HG03571 (cell line): ENCODE measurements around the gene C17orf67.

ENCODE experiments used
- ATAC-seq: cut with Tn5 transposase; IDR thresholded peaks from one replicate; pipeline ENCODE4 v1.9.1; 2021; ENCODE audit not compliant: unreplicated experiment

C17orf67 gene

GRCh38 chr17:56833809-56834379 lies at the start of gene C17orf67, which contains the start of gene DGKE:
Gene C17orf67 (minus strand): TSS chr17:56833920. CDS start chr17:56815810, 18,110 bp downstream.
Gene DGKE (plus strand): TSS chr17:56834151. CDS start chr17:56834796, 645 bp downstream.
- ATAC-seq, result peak; percentile 63

DNA sequence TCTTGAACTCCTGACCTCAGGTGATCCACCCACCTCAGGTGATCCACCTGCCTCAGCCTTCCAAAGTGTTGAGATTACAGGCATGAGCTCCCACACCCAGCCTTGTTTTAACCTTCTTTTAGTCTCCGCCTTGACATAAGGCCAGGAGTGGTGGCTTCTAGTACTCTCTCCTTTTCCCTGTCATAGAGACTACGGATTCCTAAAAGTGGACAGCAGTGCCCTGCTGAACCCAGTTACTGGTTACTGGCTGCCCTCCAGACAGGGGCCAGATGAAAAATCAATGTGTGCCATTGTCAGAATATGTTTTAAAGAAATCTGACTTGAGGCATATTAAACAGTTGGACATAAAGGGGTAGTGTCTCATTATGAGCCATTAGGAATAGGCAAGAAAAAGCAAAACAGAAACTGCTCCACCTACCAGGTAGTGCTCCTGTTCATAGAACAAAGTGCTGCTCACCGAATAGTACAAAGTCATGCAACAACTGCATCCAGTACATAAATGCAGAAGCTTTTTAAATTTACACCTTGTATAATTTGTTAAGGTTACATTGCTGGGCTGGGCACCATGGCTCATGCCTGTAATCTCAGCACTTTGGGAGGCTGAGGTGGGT lies 48.1 kb upstream of the C17orf67 start:
- no peak for ATAC-seq

GRCh38 chr17:56880571-56880970 lies 46.9 kb upstream of the C17orf67 start:
- no peak for ATAC-seq

GRCh38 chr17:56880133-56880532 lies 46.4 kb upstream of the C17orf67 start:
- ATAC-seq, result no peak

GRCh38 chr17:56879280-56879679 lies 45.6 kb upstream of the C17orf67 start:
- no peak for ATAC-seq

DNA sequence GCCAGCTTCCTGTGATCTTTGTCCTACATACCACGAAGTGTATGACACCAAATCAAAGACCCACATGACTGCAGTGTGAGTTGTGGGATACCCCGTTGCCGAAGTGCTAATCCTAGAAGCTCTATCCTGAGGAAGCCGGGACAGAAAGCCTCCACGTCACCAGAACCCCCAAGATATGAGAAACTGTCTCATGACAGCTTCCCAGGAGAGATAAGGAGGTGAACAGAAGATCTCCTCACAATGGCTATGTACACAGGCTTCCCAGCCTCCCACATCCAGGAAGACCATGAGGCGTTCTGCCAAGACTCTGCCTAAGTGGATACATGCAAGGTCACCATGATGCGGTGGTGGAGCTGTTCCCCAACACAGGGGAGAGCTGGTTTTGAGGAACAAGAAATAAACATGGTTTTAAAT lies 43.1 kb upstream of the C17orf67 start:
- ATAC-seq, result no peak

DNA sequence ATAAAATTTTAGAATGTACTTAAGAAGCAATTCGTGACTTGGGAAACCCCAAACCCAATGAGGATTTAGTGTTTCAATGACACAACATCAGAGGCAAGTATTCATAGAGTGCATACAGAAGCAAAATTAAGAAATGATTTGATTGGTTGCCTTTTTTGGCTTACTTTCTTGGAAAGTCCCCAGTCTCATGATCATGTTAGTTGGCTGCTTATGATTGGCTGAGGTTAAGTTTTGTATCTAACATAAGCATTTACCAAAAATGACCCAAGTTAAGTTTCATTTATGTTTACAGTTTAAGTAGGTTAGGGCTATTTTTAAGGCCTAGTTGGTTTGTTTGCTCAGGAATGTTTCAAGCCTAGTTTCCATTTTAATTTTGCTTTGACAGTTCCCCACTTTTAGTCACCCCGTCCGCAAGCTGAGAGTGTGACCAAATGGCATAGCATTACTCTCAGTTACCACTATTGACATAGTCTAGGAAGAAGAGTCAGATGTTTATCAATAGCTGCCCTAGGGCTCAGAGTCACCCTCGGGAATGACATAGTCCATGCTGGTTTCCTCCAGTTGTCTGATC lies 36.4 kb upstream of the C17orf67 start:
- ATAC-seq, result no peak

GRCh38 chr17:56868716-56869115 lies 35.0 kb upstream of the C17orf67 start:
- ATAC-seq, result no peak

DNA sequence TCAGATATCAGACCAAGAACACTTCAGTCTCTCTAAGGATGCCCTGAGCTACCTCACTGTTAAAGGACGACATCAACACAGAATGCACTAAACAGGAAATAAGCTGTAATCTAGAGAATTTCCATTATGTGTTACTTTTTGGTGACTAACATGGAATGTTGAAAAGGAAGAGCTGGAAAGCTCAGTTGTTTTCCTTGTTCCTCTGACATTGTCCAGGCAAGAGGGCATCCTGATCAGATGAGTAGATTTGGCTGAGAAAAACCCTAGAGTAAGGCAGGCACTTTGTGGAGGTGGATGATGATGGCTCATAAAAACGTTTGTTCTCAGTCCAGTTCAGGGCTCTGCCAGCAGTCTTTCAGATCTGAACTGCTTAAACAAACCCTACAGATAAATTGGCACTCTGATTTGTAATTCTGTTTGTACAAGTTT lies 34.2 kb upstream of the C17orf67 start:
- ATAC-seq, result no peak

DNA sequence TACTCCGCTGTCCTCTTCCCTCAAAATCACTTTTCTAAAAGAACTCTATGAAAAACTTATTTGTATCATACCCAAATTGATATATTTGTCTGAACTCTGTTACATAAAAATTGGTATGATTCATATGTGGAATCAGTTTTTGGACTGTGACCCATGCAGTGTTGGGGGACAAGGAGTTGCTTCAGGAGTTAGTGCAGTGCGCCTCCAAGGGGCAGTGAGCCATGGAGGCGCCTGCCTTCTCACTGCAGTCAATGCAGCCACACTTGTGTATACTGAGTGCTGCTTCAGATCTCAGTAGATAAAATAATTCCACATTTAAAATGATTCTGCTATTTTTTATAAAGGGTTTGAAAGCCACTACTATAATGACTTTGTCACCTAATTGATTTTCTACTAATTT lies 32.8 kb upstream of the C17orf67 start:
- ATAC-seq, result no peak

- no peak for ATAC-seq
These were observed 32.4 kb upstream of the C17orf67 start for GRCh38 chr17:56866076-56866475.

DNA sequence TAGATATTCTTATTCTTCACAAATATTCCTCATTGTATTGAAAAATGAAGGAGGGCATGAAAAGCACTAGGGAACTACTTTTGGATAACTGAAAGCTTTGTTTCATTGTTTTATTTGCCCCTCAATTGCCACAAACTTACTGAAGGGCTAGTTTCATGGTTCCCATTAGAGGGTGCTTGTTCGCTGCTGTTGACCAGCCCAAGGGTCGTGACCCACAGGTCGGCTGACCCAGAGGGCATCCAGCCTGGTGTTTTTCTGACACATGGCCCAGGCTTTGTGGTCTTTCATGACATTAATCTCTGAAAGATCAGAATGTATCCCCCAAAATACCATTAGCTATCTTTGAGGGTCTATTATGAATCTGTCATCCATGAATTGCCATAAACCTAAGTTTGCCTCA lies 30.3 kb upstream of the C17orf67 start:
- no peak for ATAC-seq

- no peak for ATAC-seq
These were observed 28.2 kb upstream of the C17orf67 start for GRCh38 chr17:56861899-56862298.

GRCh38 chr17:56851008-56851407 lies 17.3 kb upstream of the C17orf67 start:
- ATAC-seq, result no peak

DNA sequence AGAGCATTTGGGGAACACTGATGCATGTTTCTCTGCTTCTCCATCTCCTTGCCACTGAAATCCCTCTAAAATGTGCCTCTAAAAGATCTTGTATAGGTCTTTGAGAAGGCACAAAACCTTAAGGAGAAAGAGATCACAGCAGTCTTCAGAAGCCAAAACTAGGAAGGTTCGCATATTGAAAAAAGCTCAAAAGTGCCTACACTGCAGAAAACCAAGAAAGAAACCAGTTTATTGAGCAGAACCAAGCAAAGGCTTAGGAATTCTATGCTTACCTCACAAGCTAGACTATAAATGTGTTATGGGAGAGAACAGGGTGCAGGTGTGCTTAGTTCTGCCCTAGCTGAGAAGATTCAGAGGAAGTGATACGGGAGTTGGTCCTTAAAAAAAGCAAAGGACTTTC lies 16.9 kb upstream of the C17orf67 start:
- no peak for ATAC-seq

DNA sequence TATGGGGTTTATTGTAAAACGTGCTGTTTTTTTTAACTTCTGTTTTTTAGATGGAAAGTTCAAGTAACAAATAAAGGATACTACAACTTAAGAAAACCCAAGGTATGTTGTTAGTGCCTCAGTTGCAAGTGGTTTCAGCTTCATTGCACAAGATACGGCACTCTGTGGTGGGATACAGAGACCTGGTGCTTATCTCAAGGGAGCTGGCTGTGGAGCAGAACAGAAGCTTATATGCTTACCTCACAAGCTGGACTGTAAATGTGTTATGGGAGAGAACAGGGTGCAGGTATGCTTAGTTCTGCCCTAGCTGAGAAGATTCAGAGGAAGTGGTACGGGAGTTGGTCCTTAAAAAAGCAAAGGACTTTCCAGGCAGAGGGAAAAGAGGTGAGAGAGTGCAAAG lies 15.4 kb upstream of the C17orf67 start:
- no peak for ATAC-seq

GRCh38 chr17:56847106-56847505 lies 13.4 kb upstream of the C17orf67 start:
- ATAC-seq, result no peak

GRCh38 chr17:56845934-56846333 lies 12.2 kb upstream of the C17orf67 start:
- ATAC-seq, result no peak

GRCh38 chr17:56842577-56842976 lies 8.9 kb upstream of the C17orf67 start:
- no peak for ATAC-seq

- ATAC-seq, result no peak
These were observed 5.0 kb upstream of the C17orf67 start for GRCh38 chr17:56838687-56839086.

DNA sequence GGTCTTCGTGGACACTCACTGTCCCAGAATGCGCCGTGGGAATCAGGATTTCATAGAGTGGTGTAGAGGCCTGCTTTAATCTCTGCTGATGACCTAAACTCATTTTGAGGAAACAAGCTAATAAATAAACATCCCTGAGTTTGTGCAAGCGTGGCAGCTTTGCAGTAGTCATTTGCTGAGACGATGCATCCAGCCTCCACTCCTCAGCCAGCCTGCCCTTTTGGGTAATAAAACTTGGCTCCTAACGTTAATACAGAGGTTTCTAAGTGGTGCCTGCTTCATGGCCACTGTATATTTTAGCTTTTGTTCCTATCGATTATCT lies 1.5 kb upstream of the C17orf67 start:
- ATAC-seq, result no peak

DNA sequence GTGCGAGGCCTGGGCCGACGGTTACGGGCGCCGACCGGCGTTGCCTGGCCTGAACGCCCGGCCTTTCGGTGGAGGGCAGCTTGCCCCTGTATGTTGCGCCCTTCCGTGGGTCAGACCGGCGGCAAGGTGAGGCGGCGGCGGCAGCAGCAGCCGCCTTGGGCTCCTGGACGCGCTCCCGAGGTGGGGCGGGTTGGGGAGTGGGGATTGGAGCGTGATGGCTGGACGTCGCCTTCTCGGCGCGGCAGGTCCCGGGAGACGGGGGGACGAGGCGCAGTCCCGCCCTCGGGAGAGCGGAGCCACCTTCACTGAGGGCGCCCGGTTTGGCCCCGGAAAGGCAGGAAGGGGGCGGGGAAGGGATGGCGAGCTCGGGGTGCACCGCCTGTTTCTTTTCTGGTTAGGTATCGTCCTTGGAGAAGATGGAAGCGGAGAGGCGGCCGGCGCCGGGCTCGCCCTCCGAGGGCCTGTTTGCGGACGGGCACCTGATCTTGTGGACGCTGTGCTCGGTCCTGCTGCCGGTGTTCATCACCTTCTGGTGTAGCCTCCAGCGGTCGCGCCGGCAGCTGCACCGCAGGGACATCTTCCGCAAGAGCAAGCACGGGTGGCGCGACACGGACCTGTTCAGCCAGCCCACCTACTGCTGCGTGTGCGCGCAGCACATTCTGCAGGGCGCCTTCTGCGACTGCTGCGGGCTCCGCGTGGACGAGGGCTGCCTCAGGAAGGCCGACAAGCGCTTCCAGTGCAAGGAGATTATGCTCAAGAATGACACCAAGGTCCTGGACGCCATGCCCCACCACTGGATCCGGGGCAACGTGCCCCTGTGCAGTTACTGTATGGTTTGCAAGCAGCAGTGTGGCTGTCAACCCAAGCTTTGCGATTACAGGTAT lies 902 bp upstream of the C17orf67 start:
- peak; percentile 20 for ATAC-seq
